B cell (primary cell): Measurements from ENCODE around the gene NRROS. TPM values are rescaled to one million over a fixed set of nuclear protein-coding genes. Genes with fewer than 3 reads are reported as not detected.

Experiments
- ATAC-seq: fragments of 200-7000 bp; cut with Tn5 transposase; one replicate; pipeline ENCODE4 v1.10.0; 2021; ENCODE audit warnings: low read depth, mild to moderate bottlenecking, moderate number of reproducible peaks, moderate library complexity
- CTCF ChIA-PET: fragments of 350-600 bp; sonication (Branson Sonifier 250); formaldehyde crosslinking; loops from one replicate; lab custom pipeline; 2021; ENCODE audit warnings: antibody characterized with exemption, inconsistent platforms; lab: Charles Lee
- POLR2A ChIA-PET: fragments of 350-600 bp; sonication (Branson Sonifier 250); formaldehyde crosslinking; loops from one replicate; lab custom pipeline; 2021; ENCODE audit warnings: antibody characterized with exemption; lab: Charles Lee
- DNase-seq: peaks from one replicate; pipeline ENCODE4 v3.0.0; 2013
- H2AFZ ChIP-seq: 2 replicates; pipeline ENCODE4 v1.6.1; 2012; ENCODE audit warnings: mild to moderate bottlenecking, low read depth, low read length; ENCODE audit not compliant: insufficient read depth, poor library complexity, severe bottlenecking
- H3K27ac ChIP-seq, 2 donors: 1 replicate in 1 of 2; 2 replicates in 1 of 2; pipeline ENCODE4 v1.5.1; 2012 to 2013; ENCODE audit warnings: low read length in 2 of 2, mild to moderate bottlenecking in 2 of 2, moderate library complexity in 1 of 2
- H3K27me3 ChIP-seq, 4 experiments: fragments of 200-600 bp in 1 of 4; sonication (generic) in 1 of 4; replicated peaks in 1 of 4; 1 replicate in 2 of 4; 2 replicates in 2 of 4; pipeline versions ENCODE4 v1.6.1 to v1.7.0; 2013 to 2016; ENCODE audit warnings: low read length in 3 of 4, mild to moderate bottlenecking in 2 of 4, mixed read lengths in 1 of 4, moderate library complexity in 1 of 4; ENCODE audit not compliant: insufficient read depth in 4 of 4, control insufficient read depth in 3 of 4; ENCODE audit errors: control extremely low read depth in 1 of 4
- H3K36me3 ChIP-seq, 2 experiments: replicated peaks in 1 of 2; 1 replicate in 1 of 2; 2 replicates in 1 of 2; pipeline versions ENCODE4 v1.6.1 to v1.7.1; 2013; ENCODE audit warnings: low read length in 1 of 2; ENCODE audit not compliant: insufficient read depth in 2 of 2, control insufficient read depth in 1 of 2; ENCODE audit errors: control extremely low read depth in 1 of 2, extremely low read depth in 1 of 2
- H3K4me1 ChIP-seq, 2 donors: fragments of 200-600 bp in 1 of 2; sonication (generic) in 1 of 2; 1 replicate in 1 of 2; 2 replicates in 1 of 2; pipeline versions ENCODE4 v1.5.1 to v1.6.1; 2013 to 2017; ENCODE audit warnings: low read length in 2 of 2; ENCODE audit not compliant: control insufficient read depth in 2 of 2, insufficient read depth in 2 of 2
- H3K4me2 ChIP-seq: replicated peaks from 2 replicates; pipeline ENCODE3; 2012; ENCODE audit warnings: mild to moderate bottlenecking, low read depth, low read length; ENCODE audit not compliant: poor library complexity, severe bottlenecking
- H3K4me3 ChIP-seq, 5 experiments: fragments of 200-600 bp in 1 of 5; sonication (generic) in 1 of 5; 1 replicate in 3 of 5; 2 replicates in 2 of 5; pipeline versions ENCODE4 v1.5.1 to v1.7.0; 2011 to 2016; ENCODE audit warnings: low read length in 4 of 5, mild to moderate bottlenecking in 4 of 5, low read depth in 2 of 5, control low read depth in 1 of 5, moderate library complexity in 1 of 5; ENCODE audit not compliant: insufficient read depth in 1 of 5; ENCODE audit errors: control extremely low read depth in 1 of 5, extremely low read depth in 1 of 5
- H3K79me2 ChIP-seq: fragments of 200-600 bp; sonication (generic); one replicate; pipeline ENCODE4 v1.6.0; 2016; ENCODE audit warnings: low read length; ENCODE audit not compliant: control insufficient read depth, insufficient read depth
- H3K9ac ChIP-seq: fragments of 200-600 bp; sonication (generic); 2 replicates; pipeline ENCODE4 v1.6.1; 2017; ENCODE audit warnings: mild to moderate bottlenecking, low read length, moderate library complexity
- H3K9me3 ChIP-seq, 3 donors: one replicate each; pipeline versions ENCODE4 v1.6.1 to v1.7.1; 2013; ENCODE audit warnings: low read length in 2 of 3; ENCODE audit not compliant: control insufficient read depth in 2 of 3, insufficient read depth in 1 of 3; ENCODE audit errors: control extremely low read depth in 1 of 3
- H4K20me1 ChIP-seq: 2 replicates; pipeline ENCODE4 v1.6.0; 2012; ENCODE audit warnings: mild to moderate bottlenecking, low read length; ENCODE audit not compliant: insufficient read depth, control insufficient read depth, poor library complexity, severe bottlenecking
- H3K27ac Mint-ChIP-seq: one replicate; pipeline ENCODE4 v1.8.0; 2021; ENCODE audit warnings: mixed read lengths
- H3K27me3 Mint-ChIP-seq: one replicate; pipeline ENCODE4 v1.8.0; 2021; ENCODE audit warnings: mixed read lengths
- H3K4me1 Mint-ChIP-seq: one replicate; pipeline ENCODE4 v1.8.0; 2021; ENCODE audit warnings: mixed read lengths
- H3K4me3 Mint-ChIP-seq: one replicate; pipeline ENCODE4 v1.8.0; 2021; ENCODE audit warnings: mixed read lengths
- H3K9me3 Mint-ChIP-seq: one replicate; pipeline ENCODE4 v1.8.0; 2022; ENCODE audit warnings: mixed read lengths; ENCODE audit not compliant: insufficient read depth
- CTCF ChIP-seq: fragments of 200-600 bp; IDR thresholded peaks from one replicate; pipeline ENCODE4 v1.8.0; 2022; ENCODE audit warnings: antibody characterized with exemption, mild to moderate bottlenecking
- EZH2 ChIP-seq: IDR thresholded peaks from 2 replicates; pipeline ENCODE4 v1.6.1; 2012; ENCODE audit warnings: borderline replicate concordance, low read depth, mild to moderate bottlenecking, moderate library complexity, low read length; ENCODE audit not compliant: insufficient read depth, poor library complexity, severe bottlenecking
- WGBS: methylation state at CpG from one replicate; pipeline ENCODE4 v1.1.5; 2013; ENCODE audit warnings: missing lambda C conversion rate; ENCODE audit not compliant: insufficient coverage; 5-methylcytosine and 5-hydroxymethylcytosine counted together
- intact Hi-C: fragments of 100-400 bp; cut with micrococcal nuclease; formaldehyde crosslinking; loops from one replicate; pipeline ENCODE4 v1.10.0; 2022
- polyA plus RNA-seq: library from polyadenylated mRNA; depleted of rRNA; stranded (reverse); fragments of >200 nt; gene quantifications from 2 replicates; pipeline ENCODE4 v1.2.3, GENCODE V29; 2012
- total RNA-seq, 2 donors: library from RNA; stranded (reverse); fragments of 120-200 nt in 1 of 2; gene quantifications; 1 replicate in 1 of 2; 2 replicates in 1 of 2; pipeline versions ENCODE4 v1.2.3 to v1.2.4, GENCODE V29; 2013 to 2022

The NRROS gene
- total and polyA plus RNA-seq, 2 donors (not counting 1 experiment from before 2014, with no cell fraction given) = 40.1 to 87.9 TPM

DNA sequence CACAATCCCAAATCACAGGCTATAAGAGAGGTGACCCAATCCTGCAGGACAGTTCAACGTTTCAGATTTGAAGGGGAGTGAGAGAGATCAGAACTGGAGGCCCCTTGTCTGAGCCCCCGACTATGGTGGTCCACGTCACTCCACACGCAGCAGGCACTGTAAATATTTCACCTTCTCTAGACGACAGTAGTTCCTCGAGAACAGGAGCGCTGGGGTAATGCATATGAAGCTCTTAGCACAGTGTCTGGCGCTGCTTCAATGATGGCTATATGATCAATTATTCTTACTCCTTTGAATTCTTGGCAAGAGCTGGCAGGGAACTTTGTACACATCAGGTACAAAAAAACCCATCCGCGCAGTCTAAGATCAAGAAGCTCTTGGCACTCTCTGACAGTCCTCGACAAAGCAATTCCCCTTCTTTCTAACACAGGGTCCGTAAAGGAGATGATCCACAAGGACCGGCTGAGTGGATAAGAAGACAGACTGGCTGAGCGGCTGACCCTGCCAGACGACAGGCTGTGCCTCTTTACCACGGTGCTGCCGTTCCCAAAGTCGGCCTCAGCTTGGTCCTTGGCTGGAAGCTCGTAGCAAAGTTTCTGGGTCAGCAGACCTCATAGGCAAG lies 522 bp upstream of the NRROS start:
- no peaks in the 10 kb centered on the region for H3K27me3 Mint-ChIP-seq
- Histone ChIP-seq H2AFZ (peak overlapping the region; percentile 82), H3K4me2 (peak overlapping the region; percentile 94), H3K9ac (peak overlapping the region; percentile 90), H3K79me2 (peaks cover 51% of the 10 kb centered on the region), H3K9me3 (no peaks in the 10 kb centered on the region), H3K27ac (peak overlapping the region; percentile 85 to 93), H3K27me3 (no peaks in the 10 kb centered on the region), H4K20me1 (peaks cover 5% of the 10 kb centered on the region), H3K4me3 (peak overlapping the region; percentile 50 to 88 (median 83)), H3K36me3 (peaks cover 0 to 6% of the 10 kb centered on the region in 2 experiments), H3K4me1 (peaks cover 58 to 71% of the 10 kb centered on the region in 2 donors)
- ChIA-PET POLR2A (interaction anchor here (1.1 to 2.6 kb wide), 5 partner anchors 10 to 74 kb away, joined by 3 to 11 read pairs (median 4); partner anchors contain the start of genes CEP19 and PIGX), CTCF (interaction anchor here (0.5 to 4.1 kb wide), 7 partner anchors 27 to 371 kb away, joined by 3 to 34 read pairs (median 4); no protein-coding TSS in a partner anchor)
- WGBS = 10% methylated on average over 14 of the region's 19 CpGs
- DNase-seq (no peak), ATAC-seq (no peak)
- no peaks in the 10 kb centered on the region for H3K9me3 Mint-ChIP-seq
- H3K27ac Mint-ChIP-seq = peak overlapping the region; percentile 96
- peaks cover 74% of the 10 kb centered on the region for H3K4me1 Mint-ChIP-seq
- TF ChIP-seq EZH2 = no peak
- no peak for TF ChIP-seq CTCF
- H3K4me3 Mint-ChIP-seq = peak overlapping the region; percentile 89
- intact Hi-C loops = loop anchor here (1.0 to 10.0 kb wide), 2 partner anchors 30 to 734 kb away; partner anchors contain the start of gene TNK2
